Left colon (tissue), 2 donors: ENCODE measurements around the gene SLC4A1. TPM values are rescaled to one million over a fixed set of nuclear protein-coding genes. Genes with fewer than 3 reads are reported as not detected.

Experiments used
- ATAC-seq: fragments of 200-7000 bp; cut with Tn5 transposase; one replicate; pipeline ENCODE4 v1.9.1; 2020; ENCODE audit warnings: mild to moderate bottlenecking, moderate library complexity
- DNase-seq, 2 donors: peaks; one replicate each; pipeline ENCODE4 v3.0.0-alpha.2; 2020
- intact Hi-C, 2 donors: fragments of 100-400 bp; cut with DNase I in 1 of 2; cut with micrococcal nuclease in 1 of 2; formaldehyde crosslinking; loops; one replicate each; pipeline versions ENCODE4 v1.11.2 to v1.14.0; 2022; cut with DNase I, micrococcal nuclease
- total RNA-seq, 2 donors: library from RNA; stranded (reverse); fragmentation: NEBNext Ultra II Directional; extraction: Animal tissue kit (Norgen Biotek cat#: 25700); gene quantifications; one replicate each; pipeline ENCODE4 v1.2.1, GENCODE V29; 2021
- donor health status: DM: no; HTN: no; CAD: no.
- donor health status: DM: yes; HTN: yes; CAD: no.

SLC4A1 gene
- total RNA-seq, 2 donors from 2014 or later = not detected

- ATAC-seq = no peak
- intact Hi-C loops = loop anchor here (5.0 kb wide), 2 partner anchors 109 to 119 kb away; partner anchors contain the start of gene SLC25A39 (in 1 of the 2)
- no peak for DNase-seq
Measured at GRCh38 chr17:44213403-44214229, 54.3 kb downstream of the SLC4A1 start.

GRCh38 chr17:44212507-44213402 lies 55.2 kb downstream of the SLC4A1 start:
- no peak for DNase-seq
- no peak for ATAC-seq
- intact Hi-C loops = loop anchor here (5.0 kb wide), 2 partner anchors 110 to 120 kb away; partner anchors contain the start of gene SLC25A39 (in 1 of the 2)

DNA sequence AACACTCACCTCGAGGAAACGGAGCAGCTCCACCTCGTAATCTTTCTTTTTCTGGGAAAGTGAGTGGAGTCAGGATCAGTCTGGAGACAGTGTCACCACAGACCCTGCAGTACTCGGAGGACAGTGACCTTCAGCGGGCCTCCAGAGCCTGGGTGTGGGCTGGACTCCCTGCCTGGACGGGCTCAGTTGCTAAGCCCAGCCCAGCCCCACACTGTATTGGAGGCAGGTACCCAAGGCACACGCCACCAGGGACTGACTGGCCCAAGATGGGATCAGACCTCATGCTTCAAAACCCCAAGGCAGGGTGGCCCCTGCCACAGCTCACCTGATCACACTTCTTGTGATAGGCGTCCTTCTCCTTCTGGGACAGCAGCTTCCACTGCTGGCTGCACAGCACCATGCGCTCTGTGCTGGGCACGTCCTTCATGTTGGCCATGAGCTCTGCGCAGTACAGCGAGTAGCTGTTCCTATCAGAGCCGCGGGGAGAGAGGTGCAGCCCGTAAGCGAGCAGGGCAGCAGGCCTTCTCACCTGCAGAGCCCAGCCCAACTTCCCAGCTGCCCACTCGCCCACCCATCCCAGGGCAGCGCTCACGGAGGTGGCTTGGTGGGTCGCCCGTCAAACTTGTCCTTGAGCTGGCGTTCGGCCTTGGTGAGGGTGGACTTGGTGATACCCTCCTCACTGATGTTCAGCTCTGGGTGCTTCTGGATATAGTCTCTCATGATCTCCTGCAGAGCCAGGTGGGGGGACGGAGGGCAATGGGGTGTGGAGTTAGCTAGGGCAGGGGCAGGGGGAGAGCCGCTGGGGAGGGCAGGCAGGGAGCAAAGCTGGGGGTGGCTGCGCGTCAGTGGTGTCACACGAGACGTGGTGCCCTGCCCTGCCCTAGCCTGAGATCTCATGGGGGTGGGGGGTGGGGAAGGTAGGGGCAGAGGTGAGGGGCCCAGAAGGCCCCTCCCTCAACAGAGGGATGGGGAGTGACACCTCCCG lies 56.4 kb downstream of the SLC4A1 start:
- no peak for ATAC-seq
- intact Hi-C loops = loop anchor here (5.0 kb wide), 2 partner anchors 111 to 121 kb away; partner anchors contain the start of gene SLC25A39 (in 1 of the 2)
- no peak for DNase-seq

- intact Hi-C loops = loop anchor here (5.0 kb wide), 2 partner anchors 112 to 122 kb away; partner anchors contain the start of gene SLC25A39 (in 1 of the 2)
- ATAC-seq (peak; percentile 87), DNase-seq (peak; percentile 83 to 93)
Measured at GRCh38 chr17:44210342-44211192, 57.4 kb downstream of the SLC4A1 start.

DNA sequence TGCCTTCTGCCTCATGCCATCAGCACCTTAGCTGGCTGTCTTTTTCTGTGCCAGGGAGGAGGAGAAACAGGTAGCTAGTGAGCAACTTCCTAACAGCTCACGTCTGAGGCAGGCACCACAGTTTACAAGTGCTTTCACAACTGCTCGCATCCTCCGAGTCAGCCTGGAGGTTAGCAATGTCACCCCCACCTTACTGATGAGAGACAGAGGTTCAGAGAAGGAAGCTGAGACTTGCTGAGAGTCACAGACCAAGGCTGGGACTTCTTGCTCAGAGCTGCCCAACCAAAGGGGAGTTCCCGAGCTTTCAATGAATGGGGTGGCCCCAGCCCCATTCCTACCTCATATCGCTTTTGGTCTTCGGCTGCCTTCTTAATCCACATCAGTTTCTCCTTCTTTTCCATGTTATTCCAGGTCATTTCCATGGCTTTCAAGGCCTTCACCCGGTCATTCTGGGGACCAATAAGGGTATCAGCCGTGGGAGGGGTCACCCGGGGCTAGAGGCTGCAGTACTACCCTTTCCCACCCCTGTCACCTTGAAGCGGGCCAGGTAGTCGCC lies 58.1 kb downstream of the SLC4A1 start:
- intact Hi-C loops = loop anchor here (5.0 kb wide), 2 partner anchors 112 to 122 kb away; partner anchors contain the start of gene SLC25A39 (in 1 of the 2)
- ATAC-seq (no peak), DNase-seq (no peak)

DNA sequence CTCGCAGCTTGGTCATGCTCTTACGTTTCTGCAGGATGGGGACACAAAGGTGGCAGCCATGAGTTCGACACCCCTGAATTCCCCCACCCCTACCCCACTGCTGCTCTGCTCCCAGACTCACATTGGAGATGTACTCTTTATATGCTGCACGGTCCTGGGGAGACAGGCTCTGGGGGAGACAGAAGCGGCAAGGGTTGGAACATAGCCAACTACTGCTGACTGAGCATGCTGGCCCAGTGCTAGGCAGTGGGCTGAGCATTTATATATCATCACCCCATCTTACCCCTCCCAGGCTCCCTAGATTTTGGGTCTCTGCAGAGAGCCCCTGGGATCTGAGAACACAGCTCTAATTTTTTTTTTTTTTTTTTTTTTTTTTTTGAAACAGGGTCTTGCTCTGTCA lies 60.2 kb downstream of the SLC4A1 start:
- DNase-seq = no peak
- ATAC-seq = no peak
- intact Hi-C loops = no loop called here

DNA sequence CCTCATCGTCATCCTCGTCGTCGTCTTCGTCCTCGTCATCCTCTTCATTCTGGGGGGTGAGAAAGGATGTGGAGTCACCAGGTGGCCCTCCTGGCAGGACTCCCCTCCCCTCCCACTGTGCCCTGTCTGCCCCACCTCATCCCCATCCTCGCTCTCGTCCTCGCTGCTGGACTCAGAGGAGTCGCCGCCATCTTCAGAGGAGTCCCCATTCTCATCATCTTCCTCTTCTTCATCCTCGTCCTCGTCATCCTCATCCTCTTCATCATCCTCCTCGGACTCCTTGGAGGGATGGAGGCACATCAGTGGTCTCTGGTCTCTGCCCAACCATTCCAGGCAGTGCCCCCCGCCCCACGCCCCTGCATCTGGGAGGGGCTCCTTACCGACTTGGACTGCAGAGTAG lies 60.6 kb downstream of the SLC4A1 start:
- DNase-seq (no peak), ATAC-seq (no peak)
- intact Hi-C loops = no loop called here

- intact Hi-C loops = no loop called here
- ATAC-seq (no peak), DNase-seq (no peak)
Measured at GRCh38 chr17:44206825-44207155, 61.1 kb downstream of the SLC4A1 start.

GRCh38 chr17:44205962-44206824 lies 61.7 kb downstream of the SLC4A1 start:
- no peak for DNase-seq
- no peak for ATAC-seq
- intact Hi-C loops = no loop called here

DNA sequence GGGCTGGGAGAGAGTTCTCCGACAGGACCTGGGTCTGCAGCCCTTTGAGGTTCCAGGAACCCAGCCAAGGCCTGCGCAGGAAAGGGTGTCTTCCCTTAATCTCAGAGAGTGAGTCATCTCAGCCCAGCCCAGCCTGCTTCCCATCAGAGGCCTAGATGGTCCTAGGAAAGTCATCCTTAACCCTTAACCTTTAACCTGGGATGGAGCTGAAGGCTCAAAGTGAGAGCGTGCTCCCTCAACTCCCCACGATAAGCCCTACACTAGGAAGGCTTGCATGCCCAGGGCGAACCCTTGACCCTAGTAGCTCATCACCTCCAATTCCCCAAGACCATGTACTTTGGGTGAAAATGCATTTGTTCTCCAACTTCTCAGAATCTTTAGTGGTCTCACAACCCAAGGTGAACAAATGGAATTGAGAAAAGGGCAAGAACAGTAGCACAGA lies 63.5 kb downstream of the SLC4A1 start:
- intact Hi-C loops = no loop called here

DNA sequence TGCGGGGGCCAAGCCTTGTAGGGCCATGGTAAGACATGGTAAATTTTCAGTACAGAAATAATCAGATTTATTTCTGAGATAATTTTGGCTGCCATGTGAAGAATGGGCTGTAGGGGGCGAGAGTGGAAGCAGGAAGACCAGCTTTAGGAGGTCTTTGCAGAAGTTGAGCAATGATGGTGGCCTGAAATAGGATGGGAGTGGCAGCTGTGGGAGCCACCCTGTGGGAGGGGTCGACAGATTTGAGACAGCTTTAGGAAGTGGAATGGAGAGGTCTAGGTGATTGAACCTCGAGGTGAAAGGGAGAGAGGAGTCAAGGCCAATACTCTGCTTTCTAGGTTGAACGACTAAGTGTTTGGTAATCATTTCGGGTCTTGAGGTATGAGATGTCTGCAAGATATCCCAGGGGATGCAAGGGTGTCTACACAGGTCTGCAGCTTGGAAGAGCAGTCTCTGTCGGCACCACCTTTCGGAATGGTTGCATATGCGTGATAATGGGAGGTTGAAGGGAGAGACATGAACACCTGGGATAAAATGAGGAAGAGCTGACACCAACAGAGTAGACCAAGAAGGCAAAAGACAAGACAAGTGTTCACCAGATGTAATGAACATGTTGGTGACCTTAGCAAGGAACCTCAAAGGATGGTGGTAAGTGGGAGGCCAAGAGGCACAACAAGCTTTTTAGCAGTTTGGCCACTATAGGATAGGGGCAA lies 64.0 kb downstream of the SLC4A1 start:
- peak in 1 of 2 donors; percentile 57 for DNase-seq
- ATAC-seq = no peak
- intact Hi-C loops = no loop called here

More for the DNA sequence above, 63.5 kb downstream of the SLC4A1 start:
- DNase-seq (no peak), ATAC-seq (no peak)

GRCh38 chr17:44202756-44203155 lies 65.2 kb downstream of the SLC4A1 start:
- no peak for DNase-seq
- ATAC-seq = no peak
- intact Hi-C loops = no loop called here

DNA sequence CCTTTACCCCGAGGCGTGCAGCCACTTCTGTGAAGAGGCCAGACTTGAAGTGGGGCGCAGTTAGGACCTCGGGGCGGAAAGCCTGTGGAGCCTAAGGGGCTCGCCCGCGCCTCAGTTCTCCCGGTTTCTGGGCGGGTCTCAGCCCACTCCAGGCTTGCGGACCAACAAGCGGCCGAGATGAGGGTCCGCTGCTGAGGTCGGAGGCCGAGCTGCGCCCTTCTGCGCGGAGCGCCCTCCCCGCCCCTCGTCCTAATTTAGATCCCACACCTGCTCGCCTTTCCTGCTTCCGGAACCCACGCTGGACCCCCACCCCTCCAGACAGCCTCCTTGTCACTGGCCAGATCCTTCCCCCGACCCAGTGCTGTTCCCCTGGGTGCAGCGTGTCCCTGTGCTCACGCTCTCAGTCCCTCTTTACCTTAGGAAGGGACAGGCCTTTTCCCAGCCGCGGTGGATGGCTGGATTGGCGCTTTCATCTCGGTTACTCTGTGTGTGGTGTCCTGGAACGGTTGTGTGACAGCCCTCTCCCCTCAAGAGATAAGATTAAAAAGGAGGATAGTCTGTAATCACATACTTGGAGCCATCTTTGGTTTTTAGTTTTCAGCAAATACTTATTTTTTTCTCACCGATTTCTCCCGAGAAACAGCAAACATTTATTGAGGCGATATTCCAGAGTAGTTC lies 67.3 kb downstream of the SLC4A1 start:
- ATAC-seq (peak; percentile 0), DNase-seq (peak in 1 of 2 donors; percentile 52)
- intact Hi-C loops = no loop called here

GRCh38 chr17:44199553-44200477 lies 68.1 kb downstream of the SLC4A1 start, which contains the start of gene ATXN7L3:
ATXN7L3 (minus strand) TSS chr17:44199884; CDS start chr17:44198070, 1,814 bp downstream.
- intact Hi-C loops = no loop called here
- ATAC-seq (peak; percentile 84), DNase-seq (peak; percentile 99)
